HFFc6 (cell line): ENCODE data around the gene TNNT2. TPM values are rescaled to one million over a fixed set of nuclear protein-coding genes. Genes with fewer than 3 reads are reported as not detected.

Source experiments
- DNase-seq: peaks from one replicate; pipeline ENCODE4 v3.0.0-alpha.2; 2018
- H3K27ac Mint-ChIP-seq: 2 replicates; pipeline ENCODE4 v1.8.0; 2020; ENCODE audit warnings: mild to moderate bottlenecking, mixed read lengths
- H3K27me3 Mint-ChIP-seq: 2 replicates; pipeline ENCODE4 v1.8.0; 2021; ENCODE audit warnings: mild to moderate bottlenecking, moderate library complexity, mixed read lengths; ENCODE audit not compliant: insufficient read depth
- H3K36me3 Mint-ChIP-seq: 2 replicates; pipeline ENCODE4 v1.8.0; 2021; ENCODE audit warnings: low read depth, mixed read lengths
- H3K4me1 Mint-ChIP-seq: 2 replicates; pipeline ENCODE4 v1.8.0; 2020; ENCODE audit warnings: low read depth, mixed read lengths
- H3K4me3 Mint-ChIP-seq: 2 replicates; pipeline ENCODE4 v1.8.0; 2020; ENCODE audit warnings: mild to moderate bottlenecking, moderate library complexity, mixed read lengths
- H3K9me3 Mint-ChIP-seq: 2 replicates; pipeline ENCODE4 v1.8.0; 2020; ENCODE audit warnings: mild to moderate bottlenecking, mixed read lengths
- total RNA-seq, 6 experiments: library from RNA; stranded (reverse); fragmentation: NEBNext Ultra II Directional; extraction: Animal tissue kit (Norgen Biotek cat#: 25700); gene quantifications; 2 replicates in 1 of 6; 3 replicates in 5 of 6; pipeline ENCODE4 v1.2.3, GENCODE V29; 2021
- TF ChIP-seq, protein P1 (sequence below): fragments of 200-600 bp; sonication (generic); IDR thresholded peaks from 2 replicates; pipeline ENCODE4 v1.5.0; 2021; ENCODE audit warnings: antibody characterized with exemption, mild to moderate bottlenecking

TNNT2 gene
- total RNA-seq, 6 experiments from 2014 or later: not detected

DNA sequence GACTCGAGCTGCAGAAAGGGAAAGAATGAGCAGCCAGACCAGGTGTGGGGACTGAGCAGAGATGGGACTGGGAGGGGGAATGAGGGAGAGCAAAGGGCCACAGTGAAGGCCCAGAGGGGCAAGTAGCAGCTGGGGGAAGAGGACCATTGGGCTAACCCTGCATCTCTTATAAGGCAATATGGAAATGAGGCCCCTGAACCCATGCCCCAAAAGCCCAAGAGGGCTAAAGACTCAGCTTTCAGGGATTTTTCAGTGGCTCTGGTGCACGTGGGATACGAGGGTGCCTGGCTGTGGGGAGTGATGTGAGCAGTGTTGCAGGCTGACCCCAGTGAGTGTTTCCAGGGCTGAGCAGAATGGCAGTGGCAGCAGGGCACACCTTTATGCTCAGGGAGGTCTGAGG, 44.5 kb upstream of the TNNT2 start:
- Mint-ChIP-seq H3K27ac (no peak overlapping the region), H3K9me3 (no peaks in the 10 kb centered on the region; the same call in 1 of the 2 replicates), H3K4me3 (no peak overlapping the region), H3K27me3 (peaks cover 21% of the 10 kb centered on the region), H3K36me3 (no peaks in the 10 kb centered on the region), H3K4me1 (peaks cover 11% of the 10 kb centered on the region)
- TF ChIP-seq, protein P1, sequence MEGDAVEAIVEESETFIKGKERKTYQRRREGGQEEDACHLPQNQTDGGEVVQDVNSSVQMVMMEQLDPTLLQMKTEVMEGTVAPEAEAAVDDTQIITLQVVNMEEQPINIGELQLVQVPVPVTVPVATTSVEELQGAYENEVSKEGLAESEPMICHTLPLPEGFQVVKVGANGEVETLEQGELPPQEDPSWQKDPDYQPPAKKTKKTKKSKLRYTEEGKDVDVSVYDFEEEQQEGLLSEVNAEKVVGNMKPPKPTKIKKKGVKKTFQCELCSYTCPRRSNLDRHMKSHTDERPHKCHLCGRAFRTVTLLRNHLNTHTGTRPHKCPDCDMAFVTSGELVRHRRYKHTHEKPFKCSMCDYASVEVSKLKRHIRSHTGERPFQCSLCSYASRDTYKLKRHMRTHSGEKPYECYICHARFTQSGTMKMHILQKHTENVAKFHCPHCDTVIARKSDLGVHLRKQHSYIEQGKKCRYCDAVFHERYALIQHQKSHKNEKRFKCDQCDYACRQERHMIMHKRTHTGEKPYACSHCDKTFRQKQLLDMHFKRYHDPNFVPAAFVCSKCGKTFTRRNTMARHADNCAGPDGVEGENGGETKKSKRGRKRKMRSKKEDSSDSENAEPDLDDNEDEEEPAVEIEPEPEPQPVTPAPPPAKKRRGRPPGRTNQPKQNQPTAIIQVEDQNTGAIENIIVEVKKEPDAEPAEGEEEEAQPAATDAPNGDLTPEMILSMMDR: no peak
- no peak for DNase-seq

DNA sequence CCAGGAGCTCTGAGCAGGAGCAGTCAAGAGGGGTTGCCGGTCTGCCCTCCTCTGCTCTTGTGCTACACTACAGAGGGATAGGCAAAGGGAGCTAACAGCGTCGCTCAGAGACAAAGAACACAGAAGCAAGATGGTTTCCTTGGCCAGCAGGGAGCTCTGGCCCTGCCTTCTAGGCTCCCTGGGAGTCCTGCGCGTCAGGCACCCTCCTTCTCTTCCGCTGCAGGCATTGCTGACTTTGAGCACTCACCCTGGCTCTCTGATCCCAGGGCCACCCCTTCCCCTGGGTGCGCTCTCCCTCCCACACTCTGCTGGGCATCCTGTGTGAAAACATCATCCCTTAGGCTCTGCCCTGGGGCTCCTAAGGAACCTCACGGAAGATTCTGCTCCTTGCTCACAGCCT, 43.6 kb upstream of the TNNT2 start:
- no peak for DNase-seq
- H3K4me3 Mint-ChIP-seq: no peak overlapping the region
- H3K4me1 Mint-ChIP-seq: peaks cover 11% of the 10 kb centered on the region
- no peaks in the 10 kb centered on the region; the same call in 1 of the 2 replicates for H3K9me3 Mint-ChIP-seq
- TF ChIP-seq, protein P1: no peak
- H3K27me3 Mint-ChIP-seq: peaks cover 21% of the 10 kb centered on the region
- no peaks in the 10 kb centered on the region for H3K36me3 Mint-ChIP-seq
- H3K27ac Mint-ChIP-seq: no peak overlapping the region

DNA sequence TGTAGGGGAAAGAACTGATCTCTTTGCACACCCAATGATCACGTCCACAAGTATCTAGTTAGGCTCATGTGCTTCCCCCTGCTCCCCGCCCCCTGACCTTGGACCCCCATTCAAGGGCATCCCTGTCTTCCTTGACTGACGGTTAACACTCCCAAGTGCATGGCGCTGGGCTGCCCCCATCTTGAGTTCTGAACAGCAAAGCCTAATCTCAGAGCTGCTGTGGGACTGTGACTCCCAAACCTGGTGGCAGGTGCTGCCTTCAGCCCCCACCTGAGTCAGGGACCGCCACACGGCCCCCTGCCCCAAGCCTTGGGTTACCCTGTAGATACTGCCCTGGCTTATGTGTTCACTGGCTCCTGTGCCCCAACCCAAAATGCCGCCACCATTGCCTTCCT, 43.1 kb upstream of the TNNT2 start:
- TF ChIP-seq, protein P1: no peak
- H3K9me3 Mint-ChIP-seq: no peaks in the 10 kb centered on the region; the same call in 1 of the 2 replicates
- no peaks in the 10 kb centered on the region for H3K36me3 Mint-ChIP-seq
- peaks cover 11% of the 10 kb centered on the region for H3K4me1 Mint-ChIP-seq
- no peak overlapping the region for H3K27ac Mint-ChIP-seq
- DNase-seq: no peak
- H3K27me3 Mint-ChIP-seq: peaks cover 21% of the 10 kb centered on the region
- H3K4me3 Mint-ChIP-seq: no peak overlapping the region

DNA sequence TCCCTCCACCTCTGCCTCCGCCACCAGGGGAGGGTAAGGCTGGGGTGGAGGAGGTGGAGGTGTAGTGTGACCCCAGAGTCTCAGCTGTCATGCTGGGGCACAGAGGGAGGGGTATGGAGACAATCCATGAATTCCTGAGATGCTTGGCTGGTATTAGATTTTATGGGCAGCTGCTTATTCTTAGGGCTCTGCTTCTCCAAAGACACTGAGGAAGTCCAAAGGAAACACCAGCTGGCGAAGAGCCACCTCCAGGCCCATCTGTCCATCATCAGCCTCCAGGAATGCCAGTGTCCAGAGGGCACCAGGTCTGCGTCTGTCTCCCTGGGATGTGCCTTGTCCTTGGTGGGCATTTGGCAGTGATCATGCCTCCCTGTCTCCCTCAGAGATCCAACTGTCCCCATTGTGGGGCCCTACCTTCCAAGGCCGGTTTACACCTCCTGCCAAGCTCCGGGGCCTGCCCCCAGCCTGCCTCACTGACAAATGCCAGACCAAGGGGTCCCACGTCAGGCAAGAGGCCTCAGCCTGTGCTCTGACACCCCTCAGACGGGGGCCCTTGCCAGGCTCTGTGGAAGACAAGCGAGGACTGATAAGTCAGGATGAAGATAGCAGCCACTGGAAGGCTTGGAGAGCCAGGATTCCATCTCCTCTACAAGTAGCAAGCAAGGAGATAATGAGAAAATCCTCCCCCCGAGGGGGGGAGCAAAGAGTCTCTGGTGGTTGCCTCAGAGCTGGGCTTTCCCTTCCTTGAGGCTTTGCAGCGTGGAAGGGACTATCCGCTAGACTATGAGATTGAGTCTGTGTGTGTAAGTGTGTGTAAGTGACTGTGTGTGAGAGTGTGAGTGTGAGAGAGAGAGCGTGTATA, 42.5 kb upstream of the TNNT2 start:
- peaks cover 11% of the 10 kb centered on the region for H3K4me1 Mint-ChIP-seq
- H3K36me3 Mint-ChIP-seq: no peaks in the 10 kb centered on the region
- TF ChIP-seq, protein P1: no peak
- peaks cover 28% of the 10 kb centered on the region for H3K27me3 Mint-ChIP-seq
- H3K9me3 Mint-ChIP-seq: peaks cover 2% of the 10 kb centered on the region; the same call in 1 of the 2 replicates
- DNase-seq: no peak
- H3K4me3 Mint-ChIP-seq: no peak overlapping the region
- no peak overlapping the region for H3K27ac Mint-ChIP-seq

DNA sequence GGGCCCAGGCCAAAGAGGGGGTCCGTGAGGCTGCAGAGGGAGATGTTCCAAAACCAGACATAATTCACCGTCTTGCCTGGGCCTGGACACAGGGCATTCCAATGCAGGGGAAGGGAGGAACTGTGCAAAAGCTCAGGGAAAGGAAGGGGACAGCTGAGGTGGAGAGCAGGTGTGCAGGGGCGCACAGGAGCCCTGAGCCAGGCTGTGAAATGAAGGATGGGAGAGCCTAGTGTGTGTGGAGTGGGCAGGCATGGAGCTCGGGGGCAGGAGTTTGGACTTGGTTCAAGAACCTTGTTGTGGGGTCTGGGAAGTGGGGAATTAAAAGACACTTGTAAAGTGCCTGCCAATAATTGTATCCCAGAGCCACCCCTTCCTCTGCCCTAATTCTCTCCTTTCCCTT, 41.8 kb upstream of the TNNT2 start:
- H3K27ac Mint-ChIP-seq: no peak overlapping the region
- TF ChIP-seq, protein P1: no peak
- peaks cover 11% of the 10 kb centered on the region for H3K4me1 Mint-ChIP-seq
- no peaks in the 10 kb centered on the region for H3K36me3 Mint-ChIP-seq
- peaks cover 3% of the 10 kb centered on the region; the same call in 1 of the 2 replicates for H3K9me3 Mint-ChIP-seq
- H3K27me3 Mint-ChIP-seq: peaks cover 32% of the 10 kb centered on the region
- H3K4me3 Mint-ChIP-seq: no peak overlapping the region
- no peak for DNase-seq
